Natural killer cell (primary cell): Measurements from ENCODE around the gene NR6A1. TPM values are rescaled to one million over a fixed set of nuclear protein-coding genes. Genes with fewer than 3 reads are reported as not detected.
A peak's percentile ranks its signal among the peaks of the same experiment; 100 is the strongest.

Source experiments
- ATAC-seq, 3 donors: fragments of 150-1000 bp in 2 of 3; fragments of 200-7000 bp in 1 of 3; cut with Tn5 transposase; 1 replicate in 1 of 3; 2 replicates in 2 of 3; pipeline ENCODE4 v1.10.0; 2021; ENCODE audit warnings: mild to moderate bottlenecking in 2 of 3, moderate library complexity in 2 of 3
- DNase-seq, 2 donors: peaks; one replicate each; pipeline versions ENCODE4 v3.0.0 to v3.0.0-alpha.2; 2013 to 2021; ENCODE audit warnings: mixed read lengths in 1 of 2
- H3K27ac ChIP-seq: one replicate; pipeline ENCODE4 v1.5.1; 2013; ENCODE audit warnings: mild to moderate bottlenecking, low read length
- H3K27me3 ChIP-seq: one replicate; pipeline ENCODE4 v1.6.1; 2013; ENCODE audit warnings: low read length; ENCODE audit not compliant: control insufficient read depth, insufficient read depth
- H3K36me3 ChIP-seq: one replicate; pipeline ENCODE4 v1.6.1; 2013; ENCODE audit warnings: low read length; ENCODE audit not compliant: control insufficient read depth, insufficient read depth
- H3K4me1 ChIP-seq: one replicate; pipeline ENCODE4 v1.6.1; 2013; ENCODE audit warnings: low read length; ENCODE audit not compliant: control insufficient read depth, insufficient read depth
- H3K4me3 ChIP-seq: one replicate; pipeline ENCODE4 v1.5.1; 2013; ENCODE audit warnings: low read length
- H3K9me3 ChIP-seq: one replicate; pipeline ENCODE4 v1.6.1; 2013; ENCODE audit warnings: low read length; ENCODE audit not compliant: control insufficient read depth, insufficient read depth
- H3K27ac Mint-ChIP-seq, 2 donors: one replicate each; pipeline ENCODE4 v1.8.0; 2022; ENCODE audit warnings: mild to moderate bottlenecking in 2 of 2, mixed read lengths in 2 of 2, moderate library complexity in 1 of 2
- H3K27me3 Mint-ChIP-seq, 2 donors: one replicate each; pipeline ENCODE4 v1.8.0; 2022; ENCODE audit warnings: low read depth in 2 of 2, mixed read lengths in 2 of 2
- H3K36me3 Mint-ChIP-seq: one replicate; pipeline ENCODE4 v1.8.0; 2022; ENCODE audit warnings: mixed read lengths
- H3K4me1 Mint-ChIP-seq, 2 donors: one replicate each; pipeline ENCODE4 v1.8.0; 2022; ENCODE audit warnings: mixed read lengths in 2 of 2
- H3K4me3 Mint-ChIP-seq: one replicate; pipeline ENCODE4 v1.8.0; 2022; ENCODE audit warnings: mild to moderate bottlenecking, moderate library complexity, mixed read lengths
- H3K9me3 Mint-ChIP-seq, 2 donors: one replicate each; pipeline ENCODE4 v1.8.0; 2022; ENCODE audit warnings: mixed read lengths in 2 of 2
- WGBS: methylation state at CpG from one replicate; pipeline ENCODE4 v1.1.7; 2013; ENCODE audit warnings: missing lambda C conversion rate; ENCODE audit not compliant: insufficient coverage; 5-methylcytosine and 5-hydroxymethylcytosine counted together
- intact Hi-C: fragments of 100-400 bp; cut with micrococcal nuclease; formaldehyde crosslinking; loops from one replicate; pipeline ENCODE4 v1.14.2; 2022
- total RNA-seq, 4 donors: library from RNA; stranded (reverse); fragments of 120-200 nt in 1 of 4; gene quantifications; one replicate each; pipeline versions ENCODE4 v1.2.3 to v1.2.4, GENCODE V29; 2013 to 2022
- TF ChIP-seq, protein P1 (sequence below): fragments of 200-600 bp; IDR thresholded peaks from one replicate; pipeline ENCODE4 v1.8.0; 2022; ENCODE audit warnings: antibody characterized with exemption

Gene NR6A1
- total RNA-seq, 3 donors from 2014 or later (not counting 1 experiment from before 2014, with no cell fraction given) = 0.07 to 0.75 (median 0.49) TPM

DNA sequence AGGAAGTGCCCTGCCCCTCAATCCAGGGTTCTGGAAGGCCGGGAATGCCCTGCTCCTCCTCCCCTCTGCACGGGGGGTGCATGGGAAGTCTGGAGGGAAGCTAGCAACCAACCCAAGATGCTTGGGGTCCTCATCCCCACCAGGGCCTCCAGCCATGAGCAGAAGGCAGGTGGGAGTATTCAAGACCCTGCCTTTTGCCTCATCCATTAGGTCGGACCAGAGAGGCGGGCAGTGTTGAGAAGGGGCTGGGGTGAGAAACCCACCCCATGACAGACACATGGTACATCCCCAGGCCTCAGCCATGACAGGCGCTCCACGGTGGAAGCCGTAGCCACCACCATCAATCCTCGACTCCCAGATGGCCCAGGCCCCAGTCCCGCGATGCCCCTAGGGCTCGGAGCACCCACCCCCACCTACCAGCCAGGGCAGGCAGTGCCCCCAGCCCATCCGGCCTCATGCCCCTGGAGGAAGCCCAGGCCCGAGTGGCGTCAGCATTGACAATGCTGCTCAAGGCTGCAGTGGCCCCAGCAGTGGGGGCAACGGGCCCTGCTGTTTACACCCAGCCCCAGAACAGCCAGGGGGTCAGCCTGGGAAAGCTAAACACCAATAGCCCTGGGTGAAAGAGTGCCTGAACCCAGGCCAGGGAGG, 272.5 kb downstream of the NR6A1 start:
- Histone ChIP-seq H3K36me3 (no peaks in the 10 kb centered on the region), H3K4me3 (no peak overlapping the region), H3K4me1 (peaks cover 25% of the 10 kb centered on the region), H3K9me3 (no peaks in the 10 kb centered on the region), H3K27ac (no peak overlapping the region), H3K27me3 (peaks cover 6% of the 10 kb centered on the region)
- Mint-ChIP-seq H3K27me3 (peaks cover 10 to 13% of the 10 kb centered on the region in 2 donors), H3K4me3 (no peak overlapping the region), H3K4me1 (peaks cover 13 to 23% of the 10 kb centered on the region in 2 donors), H3K36me3 (peaks cover under 1% of the 10 kb centered on the region), H3K27ac (no peak overlapping the region), H3K9me3 (no peaks in the 10 kb centered on the region)
- TF ChIP-seq, protein P1, sequence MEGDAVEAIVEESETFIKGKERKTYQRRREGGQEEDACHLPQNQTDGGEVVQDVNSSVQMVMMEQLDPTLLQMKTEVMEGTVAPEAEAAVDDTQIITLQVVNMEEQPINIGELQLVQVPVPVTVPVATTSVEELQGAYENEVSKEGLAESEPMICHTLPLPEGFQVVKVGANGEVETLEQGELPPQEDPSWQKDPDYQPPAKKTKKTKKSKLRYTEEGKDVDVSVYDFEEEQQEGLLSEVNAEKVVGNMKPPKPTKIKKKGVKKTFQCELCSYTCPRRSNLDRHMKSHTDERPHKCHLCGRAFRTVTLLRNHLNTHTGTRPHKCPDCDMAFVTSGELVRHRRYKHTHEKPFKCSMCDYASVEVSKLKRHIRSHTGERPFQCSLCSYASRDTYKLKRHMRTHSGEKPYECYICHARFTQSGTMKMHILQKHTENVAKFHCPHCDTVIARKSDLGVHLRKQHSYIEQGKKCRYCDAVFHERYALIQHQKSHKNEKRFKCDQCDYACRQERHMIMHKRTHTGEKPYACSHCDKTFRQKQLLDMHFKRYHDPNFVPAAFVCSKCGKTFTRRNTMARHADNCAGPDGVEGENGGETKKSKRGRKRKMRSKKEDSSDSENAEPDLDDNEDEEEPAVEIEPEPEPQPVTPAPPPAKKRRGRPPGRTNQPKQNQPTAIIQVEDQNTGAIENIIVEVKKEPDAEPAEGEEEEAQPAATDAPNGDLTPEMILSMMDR = no peak
- WGBS = 91% methylated on average over 15 of the region's 15 CpGs
- ATAC-seq (no peak), DNase-seq (no peak)
- intact Hi-C loops = no loop called here

DNA sequence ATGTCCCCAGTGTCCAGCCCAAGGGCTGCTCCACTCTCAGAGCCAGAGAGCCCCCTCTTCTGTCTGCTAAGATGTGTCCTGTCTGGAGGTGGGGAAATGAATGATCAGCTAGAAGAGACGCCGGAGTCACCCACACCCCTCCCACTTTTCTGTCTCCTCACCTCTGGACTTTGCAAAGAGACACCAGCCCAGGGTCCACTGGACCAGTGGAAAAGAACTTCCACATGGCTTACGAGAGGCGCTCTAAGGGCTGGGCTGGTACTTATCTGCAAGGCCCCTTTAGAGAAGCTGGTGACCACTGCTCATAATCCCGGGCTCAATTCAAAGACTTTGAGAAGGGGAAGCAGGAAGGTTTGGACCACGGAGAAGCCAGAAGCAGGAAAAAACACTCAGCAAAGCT, 273.1 kb downstream of the NR6A1 start:
- H3K4me1 Mint-ChIP-seq = peaks cover 11 to 22% of the 10 kb centered on the region in 2 donors
- TF ChIP-seq, protein P1 = no peak
- Histone ChIP-seq H3K9me3 (no peaks in the 10 kb centered on the region), H3K27ac (no peak overlapping the region), H3K4me3 (no peak overlapping the region), H3K27me3 (peaks cover 4% of the 10 kb centered on the region), H3K4me1 (peaks cover 23% of the 10 kb centered on the region), H3K36me3 (no peaks in the 10 kb centered on the region)
- 91% methylated on average over 4 of the region's 6 CpGs for WGBS
- intact Hi-C loops = no loop called here
- DNase-seq (no peak), ATAC-seq (no peak)
- peaks cover 9 to 10% of the 10 kb centered on the region in 2 donors for H3K27me3 Mint-ChIP-seq
- H3K9me3 Mint-ChIP-seq = no peaks in the 10 kb centered on the region
- no peaks in the 10 kb centered on the region for H3K36me3 Mint-ChIP-seq
- no peak overlapping the region for H3K4me3 Mint-ChIP-seq
- H3K27ac Mint-ChIP-seq = peak overlapping the region in 1 of 2 donors; percentile 54

- Mint-ChIP-seq H3K4me3 (peak overlapping the region; percentile 25), H3K9me3 (no peaks in the 10 kb centered on the region)
- WGBS = 90% methylated on average over 8 of the region's 8 CpGs
Measured at GRCh38 chr9:124497441-124497840, 273.7 kb downstream of the NR6A1 start.

More at GRCh38 chr9:124497441-124497840, 273.7 kb downstream of the NR6A1 start:
- TF ChIP-seq, protein P1 = no peak
- Mint-ChIP-seq H3K27me3 (peaks cover 9 to 10% of the 10 kb centered on the region in 2 donors), H3K27ac (peak overlapping the region in 1 of 2 donors; percentile 54), H3K36me3 (no peaks in the 10 kb centered on the region), H3K4me1 (peaks cover 11 to 22% of the 10 kb centered on the region in 2 donors)
- no peak for ATAC-seq
- peaks cover 3% of the 10 kb centered on the region for H3K27me3 ChIP-seq
- peaks cover 23% of the 10 kb centered on the region for H3K4me1 ChIP-seq
- H3K27ac ChIP-seq = no peak overlapping the region
- no peaks in the 10 kb centered on the region for H3K9me3 ChIP-seq
- DNase-seq = no peak
- H3K36me3 ChIP-seq = no peaks in the 10 kb centered on the region
- no peak overlapping the region for H3K4me3 ChIP-seq
- intact Hi-C loops = no loop called here
